Fibroblast of lung (primary cell): Measurements from ENCODE around the gene SLC37A1. TPM values are rescaled to one million over a fixed set of nuclear protein-coding genes. Genes with fewer than 3 reads are reported as not detected.

ENCODE experiments used
- DNase-seq, 2 donors: peaks; one replicate each; pipeline versions ENCODE4 v3.0.0 to v3.0.0-alpha.2; 2010; ENCODE audit warnings: low read depth in 2 of 2
- H2AFZ ChIP-seq: 2 replicates; pipeline ENCODE4 v1.5.1; 2012; ENCODE audit warnings: low read length, control low read depth, inconsistent platforms
- H3K27ac ChIP-seq: 2 replicates; pipeline ENCODE4 v1.5.1; 2011; ENCODE audit warnings: low read length, control low read depth; ENCODE audit not compliant: insufficient read depth
- H3K27me3 ChIP-seq: 2 replicates; pipeline ENCODE4 v1.5.1; 2011; ENCODE audit warnings: mild to moderate bottlenecking, low read length; ENCODE audit not compliant: control insufficient read depth, insufficient read depth
- H3K36me3 ChIP-seq: 2 replicates; pipeline ENCODE4 v1.5.1; 2011; ENCODE audit warnings: low read length; ENCODE audit not compliant: control insufficient read depth, insufficient read depth
- H3K4me1 ChIP-seq: 2 replicates; pipeline ENCODE4 v1.5.1; 2011; ENCODE audit warnings: low read length; ENCODE audit not compliant: control insufficient read depth, insufficient read depth; ENCODE audit errors: extremely low read depth
- H3K4me2 ChIP-seq: 2 replicates; pipeline ENCODE4 v1.5.1; 2011; ENCODE audit warnings: low read length, control low read depth; ENCODE audit not compliant: insufficient read depth; ENCODE audit errors: extremely low read depth
- H3K4me3 ChIP-seq, 4 experiments: fragments of 200-600 bp in 1 of 4; sonication (generic) in 1 of 4; replicated peaks in 1 of 4; 2 replicates each; pipeline ENCODE4 v1.5.1; 2011 to 2016; ENCODE audit warnings: low read length in 4 of 4, low read depth in 3 of 4, mild to moderate bottlenecking in 3 of 4, control low read depth in 2 of 4, inconsistent platforms in 1 of 4, mixed read lengths in 1 of 4; ENCODE audit not compliant: insufficient read depth in 1 of 4; ENCODE audit errors: control extremely low read depth in 1 of 4
- H3K79me2 ChIP-seq: 2 replicates; pipeline ENCODE4 v1.5.1; 2012; ENCODE audit warnings: mild to moderate bottlenecking, low read length, inconsistent platforms; ENCODE audit not compliant: control insufficient read depth, insufficient read depth
- H3K9ac ChIP-seq: 2 replicates; pipeline ENCODE4 v1.5.1; 2011; ENCODE audit warnings: mild to moderate bottlenecking, low read length, control low read depth; ENCODE audit not compliant: insufficient read depth
- H3K9me3 ChIP-seq: 2 replicates; pipeline ENCODE4 v1.5.1; 2012; ENCODE audit warnings: low read depth, low read length; ENCODE audit not compliant: control insufficient read depth, insufficient read depth
- H4K20me1 ChIP-seq: 2 replicates; pipeline ENCODE4 v1.5.1; 2011; ENCODE audit warnings: low read length; ENCODE audit not compliant: control insufficient read depth, insufficient read depth; ENCODE audit errors: extremely low read depth
- EZH2 ChIP-seq: IDR thresholded peaks from 2 replicates; pipeline ENCODE4 v1.5.1; 2012; ENCODE audit warnings: low read length, control low read depth, mild to moderate bottlenecking; ENCODE audit errors: missing control alignments
- polyA plus RNA-seq, 2 donors: library from polyadenylated mRNA; depleted of rRNA in 1 of 2; stranded (reverse) in 1 of 2; unstranded in 1 of 2; fragments of >200 nt; gene quantifications; 2 replicates each; pipeline ENCODE4 v1.2.1, GENCODE V29; 2011 to 2012; ENCODE audit warnings: missing spikeins in 1 of 2
- total RNA-seq: library from RNA; depleted of rRNA; stranded (reverse); fragments of >200 nt; gene quantifications from 2 replicates; pipeline ENCODE4 v1.2.1, GENCODE V29; 2014
- TF ChIP-seq, protein P1 (sequence below), 2 donors: IDR thresholded peaks in 1 of 2; conservative IDR thresholded peaks in 1 of 2; 1 replicate in 1 of 2; 2 replicates in 1 of 2; pipeline ENCODE4 v1.5.1; 2011 to 2012; ENCODE audit warnings: low read length in 2 of 2, control low read depth in 1 of 2, inconsistent platforms in 1 of 2, low read depth in 1 of 2, mild to moderate bottlenecking in 1 of 2

SLC37A1 gene
- total and polyA plus RNA-seq, 2 donors (not counting 1 experiment from before 2014, with no cell fraction given) = 0.42 to 6.4 TPM

- H3K4me1 ChIP-seq = no peaks in the 10 kb centered on the region
- H3K27me3 ChIP-seq = no peaks in the 10 kb centered on the region
- DNase-seq = no peak
- no peaks in the 10 kb centered on the region for H3K9me3 ChIP-seq
- H3K36me3 ChIP-seq = no peaks in the 10 kb centered on the region
- no peak overlapping the region for H2AFZ ChIP-seq
- no peak for TF ChIP-seq EZH2
- TF ChIP-seq, protein P1, sequence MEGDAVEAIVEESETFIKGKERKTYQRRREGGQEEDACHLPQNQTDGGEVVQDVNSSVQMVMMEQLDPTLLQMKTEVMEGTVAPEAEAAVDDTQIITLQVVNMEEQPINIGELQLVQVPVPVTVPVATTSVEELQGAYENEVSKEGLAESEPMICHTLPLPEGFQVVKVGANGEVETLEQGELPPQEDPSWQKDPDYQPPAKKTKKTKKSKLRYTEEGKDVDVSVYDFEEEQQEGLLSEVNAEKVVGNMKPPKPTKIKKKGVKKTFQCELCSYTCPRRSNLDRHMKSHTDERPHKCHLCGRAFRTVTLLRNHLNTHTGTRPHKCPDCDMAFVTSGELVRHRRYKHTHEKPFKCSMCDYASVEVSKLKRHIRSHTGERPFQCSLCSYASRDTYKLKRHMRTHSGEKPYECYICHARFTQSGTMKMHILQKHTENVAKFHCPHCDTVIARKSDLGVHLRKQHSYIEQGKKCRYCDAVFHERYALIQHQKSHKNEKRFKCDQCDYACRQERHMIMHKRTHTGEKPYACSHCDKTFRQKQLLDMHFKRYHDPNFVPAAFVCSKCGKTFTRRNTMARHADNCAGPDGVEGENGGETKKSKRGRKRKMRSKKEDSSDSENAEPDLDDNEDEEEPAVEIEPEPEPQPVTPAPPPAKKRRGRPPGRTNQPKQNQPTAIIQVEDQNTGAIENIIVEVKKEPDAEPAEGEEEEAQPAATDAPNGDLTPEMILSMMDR (conservative IDR thresholded peaks at IDR 0.05 in 1 of 2, IDR thresholded peaks at IDR 0.05 in 1 of 2; ENCODE audit: low read depth in 1 of 2, low read length in 2 of 2) = no peak
- H3K4me3 ChIP-seq = no peak overlapping the region
- H3K9ac ChIP-seq = no peak overlapping the region
- H4K20me1 ChIP-seq = no peaks in the 10 kb centered on the region
- no peak overlapping the region for H3K27ac ChIP-seq
- H3K79me2 ChIP-seq = no peaks in the 10 kb centered on the region
- no peak overlapping the region for H3K4me2 ChIP-seq
Observed at GRCh38 chr21:42538479-42539275, 25.0 kb downstream of the SLC37A1 start.

DNA sequence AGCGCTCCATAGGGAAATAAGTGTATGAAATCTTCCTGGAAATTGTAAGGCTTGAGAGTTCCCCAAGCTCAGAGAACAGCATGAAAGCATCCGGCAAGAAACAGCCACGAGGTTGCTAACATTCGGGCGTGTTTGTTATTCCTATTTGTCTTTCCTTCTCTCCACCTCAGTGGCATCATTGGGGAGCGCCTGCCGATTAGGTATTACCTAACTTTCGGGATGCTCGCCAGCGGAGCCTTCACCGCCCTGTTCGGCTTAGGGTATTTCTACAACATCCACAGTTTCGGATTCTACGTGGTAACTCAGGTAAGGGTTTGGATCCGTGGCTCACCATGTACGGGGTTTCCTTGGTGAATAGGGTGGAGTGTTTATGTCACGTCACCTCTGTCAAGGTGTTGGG is 25.7 kb downstream of the SLC37A1 start:
- Histone ChIP-seq H3K36me3 (no peaks in the 10 kb centered on the region), H3K27ac (no peak overlapping the region), H3K27me3 (no peaks in the 10 kb centered on the region), H3K9ac (no peak overlapping the region), H3K4me2 (no peak overlapping the region), H3K4me3 (no peak overlapping the region), H4K20me1 (no peaks in the 10 kb centered on the region), H3K9me3 (no peaks in the 10 kb centered on the region), H2AFZ (no peak overlapping the region), H3K4me1 (no peaks in the 10 kb centered on the region), H3K79me2 (no peaks in the 10 kb centered on the region)
- TF ChIP-seq, protein P1 (conservative IDR thresholded peaks at IDR 0.05 in 1 of 2, IDR thresholded peaks at IDR 0.05 in 1 of 2; ENCODE audit: low read depth in 1 of 2, low read length in 2 of 2) = no peak
- no peak for TF ChIP-seq EZH2
- no peak for DNase-seq

GRCh38 chr21:42539931-42540343 is 26.3 kb downstream of the SLC37A1 start:
- no peaks in the 10 kb centered on the region for H3K4me1 ChIP-seq
- DNase-seq = no peak
- H4K20me1 ChIP-seq = no peaks in the 10 kb centered on the region
- no peak for TF ChIP-seq EZH2
- TF ChIP-seq, protein P1 (conservative IDR thresholded peaks at IDR 0.05 in 1 of 2, IDR thresholded peaks at IDR 0.05 in 1 of 2; ENCODE audit: low read depth in 1 of 2, low read length in 2 of 2) = no peak
- H3K9ac ChIP-seq = no peak overlapping the region
- H3K4me3 ChIP-seq = no peak overlapping the region
- H3K27me3 ChIP-seq = no peaks in the 10 kb centered on the region
- H3K4me2 ChIP-seq = no peak overlapping the region
- H3K9me3 ChIP-seq = no peaks in the 10 kb centered on the region
- H3K79me2 ChIP-seq = no peaks in the 10 kb centered on the region
- H2AFZ ChIP-seq = no peak overlapping the region
- H3K27ac ChIP-seq = no peak overlapping the region
- no peaks in the 10 kb centered on the region for H3K36me3 ChIP-seq
